ENCODE measurements around the gene CADPS.

DNA sequence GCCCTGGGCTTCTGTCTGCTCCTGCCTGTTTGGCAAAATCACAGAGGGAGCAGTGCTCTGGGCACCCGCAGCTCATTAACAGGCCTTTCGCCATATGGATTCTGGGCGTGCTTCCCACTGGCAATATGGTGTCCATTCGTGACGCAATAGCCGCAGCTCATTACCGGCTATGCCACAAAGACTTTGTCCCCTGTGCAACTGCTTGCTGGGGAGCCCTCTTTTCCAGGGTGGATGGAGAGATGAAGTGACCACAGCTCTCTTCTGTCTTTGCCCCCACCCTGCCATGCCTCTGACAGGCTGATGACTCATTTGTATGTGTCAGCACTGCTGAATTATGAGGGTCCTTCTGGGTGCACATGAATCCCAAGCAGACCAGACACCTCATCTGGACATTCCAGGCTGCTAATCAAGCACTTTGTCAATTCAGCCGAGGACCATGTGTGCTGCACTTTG is 287.6 kb downstream of the CADPS start:
- TF ChIP-seq, protein P1, sequence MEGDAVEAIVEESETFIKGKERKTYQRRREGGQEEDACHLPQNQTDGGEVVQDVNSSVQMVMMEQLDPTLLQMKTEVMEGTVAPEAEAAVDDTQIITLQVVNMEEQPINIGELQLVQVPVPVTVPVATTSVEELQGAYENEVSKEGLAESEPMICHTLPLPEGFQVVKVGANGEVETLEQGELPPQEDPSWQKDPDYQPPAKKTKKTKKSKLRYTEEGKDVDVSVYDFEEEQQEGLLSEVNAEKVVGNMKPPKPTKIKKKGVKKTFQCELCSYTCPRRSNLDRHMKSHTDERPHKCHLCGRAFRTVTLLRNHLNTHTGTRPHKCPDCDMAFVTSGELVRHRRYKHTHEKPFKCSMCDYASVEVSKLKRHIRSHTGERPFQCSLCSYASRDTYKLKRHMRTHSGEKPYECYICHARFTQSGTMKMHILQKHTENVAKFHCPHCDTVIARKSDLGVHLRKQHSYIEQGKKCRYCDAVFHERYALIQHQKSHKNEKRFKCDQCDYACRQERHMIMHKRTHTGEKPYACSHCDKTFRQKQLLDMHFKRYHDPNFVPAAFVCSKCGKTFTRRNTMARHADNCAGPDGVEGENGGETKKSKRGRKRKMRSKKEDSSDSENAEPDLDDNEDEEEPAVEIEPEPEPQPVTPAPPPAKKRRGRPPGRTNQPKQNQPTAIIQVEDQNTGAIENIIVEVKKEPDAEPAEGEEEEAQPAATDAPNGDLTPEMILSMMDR (conservative IDR thresholded peaks at IDR 0.05 in 1 of 2, IDR thresholded peaks at IDR 0.05 in 1 of 2; ENCODE audit: extremely low read depth in 1 of 2, insufficient read depth in 1 of 2, low read depth in 1 of 2, low read length in 2 of 2): no peak
- TF ChIP-seq EZH2 (IDR thresholded peaks at IDR 0.05; ENCODE audit: borderline replicate concordance, low read length): no peak

All from mammary epithelial cell (primary cell).